ENCODE data around the gene RNASE7. TPM values are rescaled to one million over a fixed set of nuclear protein-coding genes. Genes with fewer than 3 reads are reported as not detected.
"Not testable (repeated sequence)": the region's sequence is repeated elsewhere in the genome, so short reads cannot be mapped to it uniquely, and the experiment has no call there.

Gene RNASE7
- total RNA-seq, 2 donors from 2014 or later, result not detected

- no peak for TF ChIP-seq CTCF (IDR thresholded peaks at IDR 0.05)
- no peaks in the 10 kb centered on the region for H3K27me3 ChIP-seq
- peaks cover 34% of the 10 kb centered on the region for H3K36me3 ChIP-seq
- no peaks in the 10 kb centered on the region for H3K9me3 ChIP-seq
- peak; percentile 79 for DNase-seq (ENCODE audit: low spot score)
- H3K27ac ChIP-seq, result peak within 1 kb of the TSS in 1 of 2 donors; percentile 47
- H3K4me1 ChIP-seq, result no peaks in the 10 kb centered on the region
- no peak within 1 kb of the TSS for H3K4me3 ChIP-seq
Observed at GRCh38 chr14:20998674-20999366, 43.3 kb upstream of the RNASE7 start, which contains the start of gene SLC39A2. TSS of gene SLC39A2 (plus strand) at chr14:20999293. CDS start at chr14:20999447, 154 bp downstream.

DNA sequence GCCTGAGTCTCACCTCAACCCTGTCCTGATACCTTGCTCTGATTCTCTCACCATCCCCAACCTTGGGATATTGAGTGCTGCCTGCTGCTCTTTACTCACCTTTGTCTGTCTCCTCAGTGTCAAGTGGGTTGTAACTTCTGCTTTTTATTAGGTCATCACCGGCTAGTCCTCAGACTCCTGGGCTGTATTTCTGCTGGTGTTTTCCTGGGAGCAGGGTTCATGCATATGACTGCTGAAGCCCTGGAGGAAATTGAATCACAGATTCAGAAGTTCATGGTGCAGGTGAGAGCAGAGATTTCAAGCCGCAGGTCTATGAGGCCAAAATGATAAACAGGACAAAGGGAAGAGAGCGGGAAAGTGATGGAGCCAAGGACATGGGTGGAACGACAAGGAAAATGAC, 42.6 kb upstream of the RNASE7 start:
- Histone ChIP-seq H3K36me3 (peaks cover 27% of the 10 kb centered on the region), H3K27me3 (no peaks in the 10 kb centered on the region), H3K9me3 (no peaks in the 10 kb centered on the region), H3K27ac (no peak overlapping the region), H3K4me1 (no peaks in the 10 kb centered on the region), H3K4me3 (no peak overlapping the region)
- DNase-seq (ENCODE audit: low spot score), result no peak
- no peak for TF ChIP-seq CTCF (IDR thresholded peaks at IDR 0.05)

DNA sequence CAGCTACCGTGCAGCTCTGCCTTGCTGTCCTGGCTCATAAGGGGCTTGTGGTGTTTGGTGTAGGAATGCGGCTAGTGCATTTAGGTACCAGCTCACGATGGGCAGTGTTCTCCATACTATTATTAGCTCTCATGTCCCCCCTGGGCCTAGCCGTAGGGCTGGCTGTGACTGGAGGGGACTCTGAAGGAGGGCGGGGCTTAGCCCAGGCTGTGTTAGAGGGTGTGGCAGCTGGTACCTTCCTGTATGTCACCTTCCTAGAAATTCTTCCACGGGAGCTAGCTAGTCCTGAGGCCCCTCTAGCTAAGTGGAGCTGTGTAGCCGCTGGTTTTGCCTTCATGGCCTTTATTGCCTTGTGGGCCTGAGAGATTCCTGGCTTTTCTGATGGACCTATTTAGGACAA, 40.9 kb upstream of the RNASE7 start:
- Histone ChIP-seq H3K9me3 (no peaks in the 10 kb centered on the region), H3K27ac (no peak overlapping the region), H3K36me3 (peaks cover 10% of the 10 kb centered on the region), H3K4me1 (no peaks in the 10 kb centered on the region), H3K27me3 (no peaks in the 10 kb centered on the region), H3K4me3 (no peak overlapping the region)
- DNase-seq (ENCODE audit: low spot score), result no peak
- TF ChIP-seq CTCF (IDR thresholded peaks at IDR 0.05), result no peak

DNA sequence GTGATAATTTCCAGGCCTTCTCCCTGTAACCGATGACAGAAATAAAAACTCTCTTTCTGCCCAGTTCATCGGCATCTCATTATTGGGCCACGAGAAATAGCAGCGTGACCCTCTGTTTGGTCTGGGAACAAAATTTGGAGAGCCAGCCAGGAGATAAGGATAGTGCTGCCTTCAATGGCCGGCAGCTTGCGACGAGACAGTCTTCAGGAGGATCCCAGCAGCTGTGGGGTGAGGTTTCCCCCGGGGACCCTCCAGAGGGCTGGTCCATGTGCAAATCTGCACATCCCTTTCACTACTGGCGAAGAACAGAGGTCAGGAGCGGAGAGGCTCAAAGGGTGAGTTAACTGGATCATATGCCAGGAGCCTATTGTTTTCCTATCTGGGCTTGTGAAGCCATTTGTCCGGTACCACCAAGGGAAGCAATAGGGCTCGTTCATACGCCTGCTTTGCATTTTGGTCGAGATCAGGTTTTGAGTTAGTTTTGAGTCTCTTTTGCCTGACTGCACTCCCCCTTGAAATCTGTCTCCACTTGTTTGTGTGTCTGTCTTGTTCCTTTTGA, 38.3 kb upstream of the RNASE7 start:
- Histone ChIP-seq H3K9me3 (no peaks in the 10 kb centered on the region), H3K27ac (peak overlapping the region; percentile 62 to 70), H3K36me3 (no peaks in the 10 kb centered on the region), H3K4me3 (peak overlapping the region; percentile 32 to 46), H3K27me3 (no peaks in the 10 kb centered on the region), H3K4me1 (no peaks in the 10 kb centered on the region)
- no peak for DNase-seq (ENCODE audit: low spot score)
- TF ChIP-seq CTCF (IDR thresholded peaks at IDR 0.05), result no peak

GRCh38 chr14:21009721-21010120, 32.4 kb upstream of the RNASE7 start:
- not testable (repeated sequence) for DNase-seq (ENCODE audit: low spot score); H3K36me3 ChIP-seq; H3K27ac ChIP-seq

DNA sequence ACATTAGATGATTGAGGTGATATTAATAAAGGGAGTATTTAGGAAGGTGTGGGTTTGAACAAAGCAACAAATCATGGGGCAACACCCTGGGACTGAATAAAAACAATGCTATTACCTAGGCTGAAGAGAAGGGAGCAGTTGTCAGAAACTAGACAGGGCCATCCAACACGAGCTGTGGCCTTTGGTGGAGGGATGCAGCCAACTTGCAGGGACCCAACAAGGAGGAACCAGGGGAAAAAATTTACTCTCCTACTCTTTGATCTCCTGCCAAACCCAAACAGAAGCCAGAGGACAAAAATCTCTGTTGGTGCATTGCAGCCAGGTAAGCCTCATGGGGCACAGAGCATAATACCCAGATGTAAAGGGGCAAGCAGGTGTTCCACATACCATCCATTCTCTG, 31.0 kb upstream of the RNASE7 start:
- no peaks in the 10 kb centered on the region for H3K9me3 ChIP-seq
- no peaks in the 10 kb centered on the region for H3K36me3 ChIP-seq
- TF ChIP-seq CTCF (IDR thresholded peaks at IDR 0.05), result no peak
- H3K4me1 ChIP-seq, result peaks cover 0 to 5% of the 10 kb centered on the region in 2 donors
- no peak overlapping the region for H3K4me3 ChIP-seq
- no peak overlapping the region for H3K27ac ChIP-seq
- H3K27me3 ChIP-seq, result no peaks in the 10 kb centered on the region
- no peak for DNase-seq (ENCODE audit: low spot score)

More at GRCh38 chr14:21009721-21010120, 32.4 kb upstream of the RNASE7 start:
- not testable (repeated sequence) for H3K9me3 ChIP-seq, H3K4me1 ChIP-seq, H3K4me3 ChIP-seq, H3K27me3 ChIP-seq

All from right atrium auricular region (tissue), 2 donors.